Muscle layer of colon (tissue), 2 donors: ENCODE measurements around the gene SPSB4.

Experiments used
- H3K27ac ChIP-seq: one replicate; pipeline ENCODE4 v1.7.0; 2013; ENCODE audit warnings: low read depth, mild to moderate bottlenecking, low read length, moderate library complexity
- H3K27me3 ChIP-seq, 2 donors: one replicate each; pipeline ENCODE4 v1.7.0; 2013; ENCODE audit warnings: low read length in 2 of 2, mild to moderate bottlenecking in 2 of 2; ENCODE audit not compliant: insufficient read depth in 2 of 2, control insufficient read depth in 1 of 2
- H3K36me3 ChIP-seq: one replicate; pipeline ENCODE4 v1.7.0; 2013; ENCODE audit warnings: mild to moderate bottlenecking, low read length; ENCODE audit not compliant: insufficient read depth
- H3K4me1 ChIP-seq: one replicate; pipeline ENCODE4 v1.7.0; 2013; ENCODE audit warnings: mild to moderate bottlenecking, low read length; ENCODE audit not compliant: insufficient read depth
- H3K4me3 ChIP-seq, 2 donors: one replicate each; pipeline ENCODE4 v1.7.0; 2013; ENCODE audit warnings: low read length in 2 of 2, low read depth in 1 of 2, mild to moderate bottlenecking in 1 of 2, moderate library complexity in 1 of 2
- H3K9ac ChIP-seq: one replicate; pipeline ENCODE4 v1.7.0; 2013; ENCODE audit warnings: low read length
- H3K9me3 ChIP-seq: one replicate; pipeline ENCODE4 v1.7.0; 2013; ENCODE audit warnings: mild to moderate bottlenecking, low read length
- donor health status: abdominal sarcoma.
- donor health status: Adenocarcinoma of cecum.

The SPSB4 gene

DNA sequence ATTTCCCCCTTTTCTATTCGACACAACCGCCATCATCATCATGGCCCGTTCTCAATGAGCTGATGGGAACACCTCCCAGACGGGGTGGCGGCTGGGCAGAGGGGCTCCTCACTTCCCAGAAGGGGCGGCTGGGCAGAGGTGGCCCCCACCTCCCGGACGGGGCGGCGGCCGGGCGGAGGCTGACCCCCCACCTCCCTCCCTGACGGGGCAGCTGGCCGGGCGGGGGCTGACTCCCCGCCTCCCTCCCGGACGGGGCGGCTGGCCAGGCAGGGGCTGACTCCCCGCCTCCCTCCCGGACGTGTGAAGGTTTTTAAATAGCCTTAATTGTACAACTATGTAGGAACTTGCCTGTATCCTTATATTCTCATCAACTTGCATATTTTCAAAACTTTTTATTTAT is 20.9 kb upstream of the SPSB4 start:
- no peak overlapping the region for H3K27ac ChIP-seq
- H3K36me3 ChIP-seq: no peaks in the 10 kb centered on the region
- H3K4me3 ChIP-seq: no peak overlapping the region
- no peaks in the 10 kb centered on the region for H3K4me1 ChIP-seq
- no peak overlapping the region for H3K9ac ChIP-seq
- H3K9me3 ChIP-seq: no peaks in the 10 kb centered on the region
- H3K27me3 ChIP-seq: no peaks in the 10 kb centered on the region

- Histone ChIP-seq H3K4me3 (no peak overlapping the region), H3K9me3 (no peaks in the 10 kb centered on the region), H3K27me3 (no peaks in the 10 kb centered on the region), H3K9ac (no peak overlapping the region), H3K4me1 (no peaks in the 10 kb centered on the region), H3K27ac (no peak overlapping the region), H3K36me3 (no peaks in the 10 kb centered on the region)
Observed at GRCh38 chr3:141039589-141039988, 11.6 kb upstream of the SPSB4 start.

- no peaks in the 10 kb centered on the region for H3K36me3 ChIP-seq
- no peak overlapping the region for H3K9ac ChIP-seq
- H3K4me3 ChIP-seq: no peak overlapping the region
- no peaks in the 10 kb centered on the region for H3K27me3 ChIP-seq
- H3K9me3 ChIP-seq: no peaks in the 10 kb centered on the region
- no peak overlapping the region for H3K27ac ChIP-seq
- no peaks in the 10 kb centered on the region for H3K4me1 ChIP-seq
Observed at GRCh38 chr3:141044695-141045641, 6.2 kb upstream of the SPSB4 start.

DNA sequence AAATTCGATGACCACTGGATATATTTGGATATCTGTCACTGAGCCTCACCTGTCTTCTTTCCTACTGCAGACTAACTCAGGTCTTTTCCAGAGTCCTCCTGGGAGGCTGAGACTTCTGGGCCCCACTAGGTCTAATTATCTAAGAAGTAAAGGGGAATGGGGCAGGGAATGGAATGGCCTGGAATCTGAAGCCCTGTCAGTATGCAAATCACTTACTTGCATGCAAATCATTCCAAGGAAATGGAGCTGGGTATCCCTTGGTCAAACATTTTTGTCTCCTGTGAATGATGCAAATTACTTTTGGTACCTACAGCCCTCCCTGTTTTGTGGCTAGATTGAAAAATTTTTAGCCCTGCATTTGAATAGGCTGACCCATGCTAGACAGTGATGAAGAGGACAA is 5.3 kb upstream of the SPSB4 start:
- H3K4me3 ChIP-seq: no peak overlapping the region
- no peaks in the 10 kb centered on the region for H3K36me3 ChIP-seq
- no peak overlapping the region for H3K9ac ChIP-seq

GRCh38 chr3:141047168-141047567 is 4.0 kb upstream of the SPSB4 start:
- Histone ChIP-seq H3K4me1 (peaks cover 3% of the 10 kb centered on the region), H3K27me3 (peaks cover 0 to 13% of the 10 kb centered on the region in 2 donors), H3K27ac (no peak overlapping the region), H3K36me3 (no peaks in the 10 kb centered on the region), H3K4me3 (no peak overlapping the region), H3K9ac (no peak overlapping the region), H3K9me3 (no peaks in the 10 kb centered on the region)

More for the DNA sequence above, 5.3 kb upstream of the SPSB4 start:
- Histone ChIP-seq H3K27ac (no peak overlapping the region), H3K4me1 (no peaks in the 10 kb centered on the region), H3K27me3 (peaks cover 0 to 4% of the 10 kb centered on the region in 2 donors), H3K9me3 (no peaks in the 10 kb centered on the region)

- H3K27me3 ChIP-seq: peaks cover 7 to 28% of the 10 kb centered on the region in 2 donors
- H3K9me3 ChIP-seq: no peaks in the 10 kb centered on the region
- no peak overlapping the region for H3K27ac ChIP-seq
- peaks cover 8% of the 10 kb centered on the region for H3K4me1 ChIP-seq
- no peak overlapping the region for H3K9ac ChIP-seq
- H3K4me3 ChIP-seq: no peak overlapping the region
- H3K36me3 ChIP-seq: no peaks in the 10 kb centered on the region
Observed at GRCh38 chr3:141049681-141050080, 1.5 kb upstream of the SPSB4 start.

DNA sequence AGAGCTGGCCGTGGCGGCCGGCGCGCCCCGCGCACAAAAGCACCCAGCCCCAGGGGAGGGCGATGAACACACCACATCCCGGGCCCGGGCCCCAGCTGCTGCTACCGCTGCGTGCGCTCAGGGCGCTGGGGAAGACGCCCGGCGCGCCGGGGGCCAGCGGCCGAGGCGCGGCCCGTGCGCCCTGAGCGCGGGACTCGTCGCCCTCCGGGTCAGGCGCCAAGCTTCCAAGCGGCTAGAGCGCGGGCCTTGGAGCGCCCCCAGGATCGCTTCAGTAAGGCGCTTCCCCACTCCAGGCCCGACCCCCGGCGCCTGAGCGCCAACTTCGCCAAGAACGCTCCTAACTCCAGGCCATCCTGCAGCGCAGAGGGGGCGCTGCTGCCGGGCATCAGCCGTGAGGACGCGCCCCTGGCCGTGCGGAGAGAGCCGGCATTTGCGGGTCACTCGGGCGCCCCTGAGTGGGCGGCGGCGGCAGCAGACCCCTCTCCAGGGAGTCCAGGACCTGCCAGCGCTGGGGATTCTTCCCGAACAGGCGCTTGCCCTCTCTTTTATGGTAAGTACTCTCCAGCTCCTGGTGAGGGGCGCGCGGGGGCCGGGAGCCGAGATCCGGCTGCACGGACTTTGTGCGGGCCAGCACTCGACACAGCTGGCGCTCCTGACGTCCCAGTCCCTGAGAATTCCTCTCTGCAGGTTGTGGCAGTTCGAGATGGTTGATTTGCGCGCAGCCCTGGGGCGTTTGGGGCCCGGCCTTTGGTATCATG is 475 bp downstream of the SPSB4 start:
- H3K4me1 ChIP-seq: peaks cover 8% of the 10 kb centered on the region
- no peak overlapping the region for H3K27ac ChIP-seq
- no peaks in the 10 kb centered on the region for H3K9me3 ChIP-seq
- H3K27me3 ChIP-seq: peaks cover 7 to 28% of the 10 kb centered on the region in 2 donors
- no peaks in the 10 kb centered on the region for H3K36me3 ChIP-seq
- peak overlapping the region; percentile 58 to 68 for H3K4me3 ChIP-seq
- H3K9ac ChIP-seq: no peak overlapping the region

DNA sequence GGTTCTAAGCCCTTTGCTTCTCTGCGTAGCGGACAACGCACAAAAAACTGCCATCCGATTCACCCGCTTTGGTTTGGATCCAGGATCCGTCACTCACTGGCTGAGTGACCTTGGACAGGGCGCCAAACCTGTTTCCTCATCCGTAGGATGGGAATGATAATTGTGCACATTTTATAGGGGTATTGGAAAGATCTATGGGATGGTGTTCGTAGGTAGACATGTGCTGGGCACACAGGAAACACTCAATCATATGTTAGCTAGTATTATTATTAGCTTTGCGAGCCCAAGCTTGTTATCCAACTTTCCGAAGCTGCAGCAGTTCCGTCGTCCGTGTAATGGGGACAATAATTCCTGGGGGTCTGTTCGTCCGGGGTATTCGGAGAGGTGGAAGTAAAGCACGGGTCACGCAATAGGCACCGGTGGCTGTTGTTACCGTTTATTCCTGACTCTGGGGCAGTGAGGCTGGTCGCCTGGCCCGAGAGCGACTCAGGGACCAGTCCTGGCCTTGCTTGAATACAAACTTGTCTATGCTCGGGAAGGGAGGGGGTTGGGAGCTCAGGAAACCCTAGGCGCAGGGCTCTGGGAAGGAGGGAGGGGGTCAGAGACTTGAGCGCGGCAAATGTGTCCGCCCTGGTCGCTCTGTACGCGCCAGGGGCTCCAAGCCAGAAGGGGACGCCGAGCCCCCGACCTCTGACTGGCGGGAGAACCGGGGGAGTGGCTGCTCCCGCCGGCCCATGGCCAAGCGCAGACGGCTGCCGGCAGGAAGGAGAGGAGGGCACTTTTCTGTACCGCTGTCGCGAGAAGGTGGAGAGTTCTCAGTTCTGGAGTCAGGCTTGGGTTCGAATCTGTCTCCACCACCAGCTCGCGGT is 1.3 kb downstream of the SPSB4 start:
- Histone ChIP-seq H3K27me3 (peaks cover 7 to 28% of the 10 kb centered on the region in 2 donors), H3K27ac (no peak overlapping the region), H3K9ac (no peak overlapping the region), H3K4me1 (peaks cover 8% of the 10 kb centered on the region), H3K9me3 (no peaks in the 10 kb centered on the region), H3K36me3 (no peaks in the 10 kb centered on the region), H3K4me3 (peak overlapping the region; percentile 58 to 68)

DNA sequence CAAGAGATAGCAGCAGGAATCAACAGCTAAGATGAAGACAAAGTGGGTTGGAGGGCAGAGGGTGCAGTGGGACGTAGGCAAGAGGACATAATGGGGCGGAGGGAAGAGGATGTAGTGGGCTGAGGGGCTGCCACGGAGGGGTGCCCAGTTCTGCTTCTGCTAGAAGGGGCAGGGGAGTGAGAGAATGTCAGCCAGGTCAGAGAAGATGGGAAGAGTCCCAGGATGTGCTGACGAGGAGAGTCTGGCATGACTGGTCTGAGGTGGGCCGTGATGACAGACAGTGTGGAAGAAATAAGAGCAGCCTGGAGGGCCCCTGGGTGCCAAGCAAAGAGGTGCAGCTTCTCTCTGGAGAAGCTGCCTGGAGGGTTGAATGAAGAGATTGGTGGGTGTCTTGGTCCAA is 4.0 kb downstream of the SPSB4 start:
- Histone ChIP-seq H3K27ac (no peak overlapping the region), H3K27me3 (peaks cover 7 to 28% of the 10 kb centered on the region in 2 donors), H3K4me3 (no peak overlapping the region), H3K9ac (no peak overlapping the region), H3K4me1 (peaks cover 8% of the 10 kb centered on the region), H3K36me3 (no peaks in the 10 kb centered on the region), H3K9me3 (no peaks in the 10 kb centered on the region)

DNA sequence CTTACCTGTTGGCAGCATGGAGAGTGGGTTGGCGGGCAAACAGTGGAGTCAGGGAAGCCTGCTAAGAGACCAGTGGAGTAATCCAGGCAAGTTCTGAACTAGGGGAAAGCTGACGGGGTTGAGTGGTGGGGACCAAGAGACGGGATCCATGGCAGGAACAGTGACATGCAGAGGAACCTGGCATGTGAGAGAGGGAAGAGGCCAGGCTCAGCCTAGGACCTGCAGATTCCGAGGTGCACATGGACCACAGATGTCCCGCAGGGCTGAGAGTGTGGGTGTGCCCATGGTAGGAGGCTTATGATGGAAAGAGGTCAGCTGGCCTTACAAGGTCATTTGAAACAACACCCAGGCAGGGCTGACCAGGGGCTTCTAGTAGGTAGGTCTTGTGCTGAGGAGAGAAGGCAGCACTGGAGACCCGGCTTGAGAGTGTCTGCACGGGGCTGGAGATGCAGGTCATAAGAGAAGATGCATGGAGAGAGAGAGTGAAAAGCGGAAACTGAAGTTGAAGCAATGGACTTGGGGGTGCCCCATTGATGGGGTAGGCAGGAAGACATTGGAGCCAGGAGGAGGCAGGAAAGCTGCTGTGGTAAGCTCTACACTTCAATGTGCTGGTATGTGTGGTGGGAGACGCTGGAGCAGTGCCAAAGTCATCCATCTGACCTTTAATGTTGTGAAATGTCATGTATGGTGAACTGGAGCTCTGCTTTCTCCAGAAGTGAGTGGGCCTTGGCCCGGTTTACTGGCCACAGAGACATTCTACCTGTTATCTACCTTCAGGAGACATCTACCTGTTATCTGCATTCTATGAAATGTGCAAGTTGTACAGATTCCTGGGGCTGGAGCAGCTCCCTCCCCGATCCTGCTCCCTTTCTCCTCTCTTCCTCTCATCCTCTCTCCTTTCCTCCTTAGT is 4.6 kb downstream of the SPSB4 start:
- peaks cover 7 to 25% of the 10 kb centered on the region in 2 donors for H3K27me3 ChIP-seq

More for the DNA sequence above, 4.6 kb downstream of the SPSB4 start:
- Histone ChIP-seq H3K4me3 (no peak overlapping the region), H3K9ac (no peak overlapping the region), H3K4me1 (peaks cover 8% of the 10 kb centered on the region), H3K36me3 (no peaks in the 10 kb centered on the region), H3K27ac (no peak overlapping the region), H3K9me3 (no peaks in the 10 kb centered on the region)
